Loucy (cell line): ENCODE data around the gene TLK2.
"Not testable (repeated sequence)": the region's sequence is repeated elsewhere in the genome, so short reads cannot be mapped to it uniquely, and the experiment has no call there.

Source experiments
- EZH2phosphoT487 ChIP-seq: fragments of 200-600 bp; IDR thresholded peaks from 2 replicates; pipeline ENCODE4 v1.6.1; 2018; ENCODE audit warnings: antibody characterized with exemption, mild to moderate bottlenecking, moderate library complexity, borderline replicate concordance
- TF ChIP-seq, protein P1 (sequence below): fragments of 200-600 bp; sonication (generic); conservative IDR thresholded peaks from 2 replicates; pipeline ENCODE4 v1.5.1; 2014; ENCODE audit warnings: mild to moderate bottlenecking, antibody characterized with exemption, low read length

DNA sequence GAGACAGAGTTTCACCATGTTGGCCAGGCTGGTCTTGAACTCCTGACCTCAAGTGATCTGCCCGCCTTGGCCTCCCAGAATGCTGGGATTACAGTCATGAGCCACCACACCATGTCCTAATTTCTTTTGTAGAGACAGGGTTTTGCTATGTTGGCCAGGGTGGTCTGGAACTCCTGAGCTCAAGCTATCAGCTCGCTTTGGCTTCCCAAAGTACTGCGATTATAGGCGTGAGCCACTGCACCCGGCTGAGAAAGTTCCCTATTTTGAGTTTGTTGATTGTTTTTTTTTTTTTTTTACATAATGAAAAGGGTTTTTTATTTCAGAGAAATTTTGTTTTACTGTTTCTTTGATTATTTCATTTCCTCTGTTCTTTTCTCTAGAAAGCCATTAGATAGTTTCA, 67.4 kb downstream of the TLK2 start:
- TF ChIP-seq, protein P1, sequence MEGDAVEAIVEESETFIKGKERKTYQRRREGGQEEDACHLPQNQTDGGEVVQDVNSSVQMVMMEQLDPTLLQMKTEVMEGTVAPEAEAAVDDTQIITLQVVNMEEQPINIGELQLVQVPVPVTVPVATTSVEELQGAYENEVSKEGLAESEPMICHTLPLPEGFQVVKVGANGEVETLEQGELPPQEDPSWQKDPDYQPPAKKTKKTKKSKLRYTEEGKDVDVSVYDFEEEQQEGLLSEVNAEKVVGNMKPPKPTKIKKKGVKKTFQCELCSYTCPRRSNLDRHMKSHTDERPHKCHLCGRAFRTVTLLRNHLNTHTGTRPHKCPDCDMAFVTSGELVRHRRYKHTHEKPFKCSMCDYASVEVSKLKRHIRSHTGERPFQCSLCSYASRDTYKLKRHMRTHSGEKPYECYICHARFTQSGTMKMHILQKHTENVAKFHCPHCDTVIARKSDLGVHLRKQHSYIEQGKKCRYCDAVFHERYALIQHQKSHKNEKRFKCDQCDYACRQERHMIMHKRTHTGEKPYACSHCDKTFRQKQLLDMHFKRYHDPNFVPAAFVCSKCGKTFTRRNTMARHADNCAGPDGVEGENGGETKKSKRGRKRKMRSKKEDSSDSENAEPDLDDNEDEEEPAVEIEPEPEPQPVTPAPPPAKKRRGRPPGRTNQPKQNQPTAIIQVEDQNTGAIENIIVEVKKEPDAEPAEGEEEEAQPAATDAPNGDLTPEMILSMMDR, result not testable (repeated sequence)
- not testable (repeated sequence) for TF ChIP-seq EZH2phosphoT487
